CD8-positive, alpha-beta memory T cell (primary cell): ENCODE measurements around the gene TIMELESS. TPM values are rescaled to one million over a fixed set of nuclear protein-coding genes. Genes with fewer than 3 reads are reported as not detected.

Experiments
- CTCF ChIA-PET: fragments of 350-600 bp; sonication (Branson Sonifier 250); formaldehyde crosslinking; loops from one replicate; lab custom pipeline; 2021; ENCODE audit warnings: antibody characterized with exemption; lab: Charles Lee
- POLR2A ChIA-PET: fragments of 350-600 bp; sonication (Branson Sonifier 250); formaldehyde crosslinking; loops from one replicate; lab custom pipeline; 2021; ENCODE audit warnings: antibody characterized with exemption; lab: Charles Lee
- DNase-seq, 5 donors: peaks; one replicate each; pipeline versions ENCODE4 v3.0.0 to v3.0.0-alpha.2; 2020 to 2022; ENCODE audit warnings: mixed read lengths in 1 of 5
- H3K27ac ChIP-seq: one replicate; pipeline ENCODE4 v1.7.0; 2013; ENCODE audit warnings: low read depth, mild to moderate bottlenecking, low read length, moderate library complexity
- H3K27me3 ChIP-seq: 2 replicates; pipeline ENCODE4 v1.7.0; 2013; ENCODE audit warnings: low read length, mild to moderate bottlenecking; ENCODE audit not compliant: insufficient read depth, poor library complexity, severe bottlenecking
- H3K36me3 ChIP-seq: 2 replicates; pipeline ENCODE4 v1.7.0; 2013; ENCODE audit warnings: mild to moderate bottlenecking, low read length, moderate library complexity; ENCODE audit not compliant: insufficient read depth
- H3K4me1 ChIP-seq: 2 replicates; pipeline ENCODE4 v1.7.0; 2013; ENCODE audit warnings: mild to moderate bottlenecking, low read length, moderate library complexity; ENCODE audit not compliant: insufficient read depth
- H3K4me3 ChIP-seq: 2 replicates; pipeline ENCODE4 v1.7.0; 2013; ENCODE audit warnings: mild to moderate bottlenecking, low read length
- H3K9me3 ChIP-seq: 2 replicates; pipeline ENCODE4 v1.7.0; 2013; ENCODE audit warnings: mild to moderate bottlenecking, low read length
- H3K27ac Mint-ChIP-seq, 8 donors: one replicate each; pipeline ENCODE4 v1.8.0; 2020 to 2021; ENCODE audit warnings: mixed read lengths in 8 of 8, mild to moderate bottlenecking in 6 of 8, inconsistent platforms in 3 of 8, moderate library complexity in 3 of 8
- H3K27me3 Mint-ChIP-seq, 2 donors: one replicate each; pipeline ENCODE4 v1.8.0; 2020 to 2021; ENCODE audit warnings: mixed read lengths in 2 of 2, mild to moderate bottlenecking in 1 of 2, moderate library complexity in 1 of 2
- H3K36me3 Mint-ChIP-seq, 3 donors: one replicate each; pipeline ENCODE4 v1.8.0; 2020 to 2021; ENCODE audit warnings: mixed read lengths in 3 of 3, inconsistent platforms in 1 of 3, mild to moderate bottlenecking in 1 of 3
- H3K4me1 Mint-ChIP-seq, 3 donors: one replicate each; pipeline ENCODE4 v1.8.0; 2020 to 2021; ENCODE audit warnings: mixed read lengths in 3 of 3, inconsistent platforms in 1 of 3, mild to moderate bottlenecking in 1 of 3
- H3K4me3 Mint-ChIP-seq, 7 donors: one replicate each; pipeline ENCODE4 v1.8.0; 2020 to 2021; ENCODE audit warnings: mixed read lengths in 7 of 7, mild to moderate bottlenecking in 6 of 7, moderate library complexity in 4 of 7, inconsistent platforms in 2 of 7
- H3K9me3 Mint-ChIP-seq, 5 donors: one replicate each; pipeline ENCODE4 v1.8.0; 2020 to 2022; ENCODE audit warnings: mixed read lengths in 5 of 5, mild to moderate bottlenecking in 3 of 5, moderate library complexity in 2 of 5, inconsistent platforms in 1 of 5
- polyA plus RNA-seq: library from polyadenylated mRNA; unstranded; fragments of 300-500 nt; fragmentation: Illumina TruSeq; gene quantifications from one replicate; pipeline ENCODE4 v1.2.3, GENCODE V29; 2021
- total RNA-seq, 2 experiments: library from RNA; stranded (reverse); gene quantifications; one replicate each; pipeline ENCODE4 v1.2.3, GENCODE V29; 2021

TIMELESS gene
- total and polyA plus RNA-seq, 3 experiments from 2014 or later: 3.9 to 64.1 (median 61.9) TPM

GRCh38 chr12:56490360-56490759 lies 41.1 kb upstream of the TIMELESS start:
- H3K27me3 ChIP-seq: peaks cover 4% of the 10 kb centered on the region
- peaks cover 12 to 20% (median 18%) of the 10 kb centered on the region in 3 donors for H3K4me1 Mint-ChIP-seq
- peaks cover 0 to 3% (median 0%) of the 10 kb centered on the region in 5 donors for H3K9me3 Mint-ChIP-seq
- peak overlapping the region in 1 of 8 donors; percentile 8 for H3K27ac Mint-ChIP-seq
- H3K4me1 ChIP-seq: peaks cover 10% of the 10 kb centered on the region
- no peak overlapping the region for H3K4me3 ChIP-seq
- ChIA-PET CTCF (interaction anchor here (1.3 kb wide), 1 partner anchor 10 kb away, joined by 3 read pairs; no protein-coding TSS in a partner anchor), POLR2A (no interaction called here)
- H3K9me3 ChIP-seq: no peaks in the 10 kb centered on the region
- no peak for DNase-seq
- H3K27me3 Mint-ChIP-seq: peaks cover 12 to 36% of the 10 kb centered on the region in 2 donors
- H3K4me3 Mint-ChIP-seq: peak overlapping the region in 1 of 7 donors; percentile 8
- no peak overlapping the region for H3K27ac ChIP-seq
- peaks cover 0 to 3% (median 0%) of the 10 kb centered on the region in 3 donors for H3K36me3 Mint-ChIP-seq
- H3K36me3 ChIP-seq: no peaks in the 10 kb centered on the region

GRCh38 chr12:56488041-56488955 lies 39.1 kb upstream of the TIMELESS start, which contains the start of gene GLS2:
Gene GLS2, minus strand, starts transcription at chr12:56488161. Its CDS starts 43 bp downstream, at chr12:56488118.
- Histone ChIP-seq H3K4me3 (peak within 1 kb of the TSS; percentile 78), H3K9me3 (no peaks in the 10 kb centered on the region), H3K36me3 (no peaks in the 10 kb centered on the region), H3K27ac (no peak within 1 kb of the TSS), H3K27me3 (peaks cover 4% of the 10 kb centered on the region), H3K4me1 (peaks cover 10% of the 10 kb centered on the region)
- Mint-ChIP-seq H3K4me3 (peak within 1 kb of the TSS; percentile 80 to 95 (median 89)), H3K9me3 (peaks cover 0 to 3% (median 0%) of the 10 kb centered on the region in 5 donors), H3K4me1 (peaks cover 12 to 20% (median 18%) of the 10 kb centered on the region in 3 donors), H3K27me3 (peaks cover 12 to 33% of the 10 kb centered on the region in 2 donors), H3K36me3 (peaks cover 0 to 3% (median 0%) of the 10 kb centered on the region in 3 donors), H3K27ac (peak within 1 kb of the TSS; percentile 2 to 87 (median 72))
- ChIA-PET CTCF (interaction anchor here (0.8 to 1.5 kb wide), 3 partner anchors 8 to 149 kb away, joined by 3 to 8 read pairs (median 5); partner anchors contain the start of gene SPRYD4), POLR2A (interaction anchor here (0.8 to 1.9 kb wide), 3 partner anchors 15 to 266 kb away, joined by 3 to 9 read pairs (median 4); partner anchors contain the start of genes RNF41 and SPRYD4)
- DNase-seq: peak; percentile 51 to 82 (median 76)

- H3K4me1 ChIP-seq: peaks cover 10% of the 10 kb centered on the region
- POLR2A ChIA-PET: interaction anchor here (1.9 kb wide), 1 partner anchor 19 kb away, joined by 9 read pairs; the partner anchor contains the start of gene SPRYD4
- H3K27me3 Mint-ChIP-seq: peaks cover 12 to 31% of the 10 kb centered on the region in 2 donors
- no peak overlapping the region for H3K27ac ChIP-seq
- peak overlapping the region; percentile 78 for H3K4me3 ChIP-seq
- peak overlapping the region in 5 of 8 donors; percentile 55 to 87 (median 81) for H3K27ac Mint-ChIP-seq
- peak overlapping the region; percentile 80 to 95 (median 89) for H3K4me3 Mint-ChIP-seq
- no peaks in the 10 kb centered on the region for H3K9me3 ChIP-seq
- peaks cover 0 to 3% (median 0%) of the 10 kb centered on the region in 5 donors for H3K9me3 Mint-ChIP-seq
- peaks cover 4% of the 10 kb centered on the region for H3K27me3 ChIP-seq
- no peaks in the 10 kb centered on the region for H3K36me3 ChIP-seq
- peaks cover 0 to 3% (median 0%) of the 10 kb centered on the region in 3 donors for H3K36me3 Mint-ChIP-seq
- DNase-seq: peak in 3 of 5 donors; percentile 14 to 54 (median 29)
- H3K4me1 Mint-ChIP-seq: peaks cover 12 to 20% (median 18%) of the 10 kb centered on the region in 3 donors
- CTCF ChIA-PET: interaction anchor here (1.5 kb wide), 1 partner anchor 9 kb away, joined by 5 read pairs; no protein-coding TSS in a partner anchor
These were observed 38.3 kb upstream of the TIMELESS start for GRCh38 chr12:56487448-56488040.

GRCh38 chr12:56486694-56487093 lies 37.5 kb upstream of the TIMELESS start:
- peaks cover 10 to 29% of the 10 kb centered on the region in 2 donors for H3K27me3 Mint-ChIP-seq
- Histone ChIP-seq H3K9me3 (no peaks in the 10 kb centered on the region), H3K27ac (no peak overlapping the region), H3K4me1 (peaks cover 10% of the 10 kb centered on the region), H3K27me3 (peaks cover 4% of the 10 kb centered on the region), H3K36me3 (no peaks in the 10 kb centered on the region), H3K4me3 (no peak overlapping the region)
- H3K9me3 Mint-ChIP-seq: peaks cover 0 to 1% (median 0%) of the 10 kb centered on the region in 5 donors
- H3K4me3 Mint-ChIP-seq: peak overlapping the region; percentile 75 to 95 (median 89)
- POLR2A ChIA-PET: no interaction called here
- peaks cover 0 to 3% (median 0%) of the 10 kb centered on the region in 3 donors for H3K36me3 Mint-ChIP-seq
- H3K4me1 Mint-ChIP-seq: peaks cover 12 to 20% (median 18%) of the 10 kb centered on the region in 3 donors
- peak overlapping the region in 2 of 8 donors; percentile 2 to 17 for H3K27ac Mint-ChIP-seq
- CTCF ChIA-PET: interaction anchor here (0.6 kb wide), 1 partner anchor 118 kb away, joined by 3 read pairs; no protein-coding TSS in a partner anchor
- DNase-seq: no peak

GRCh38 chr12:56484566-56484965 lies 35.3 kb upstream of the TIMELESS start:
- Mint-ChIP-seq H3K27me3 (peaks cover 2 to 9% of the 10 kb centered on the region in 2 donors), H3K4me1 (peaks cover 12 to 20% (median 18%) of the 10 kb centered on the region in 3 donors), H3K9me3 (no peaks in the 10 kb centered on the region), H3K27ac (peak overlapping the region in 1 of 8 donors; percentile 27), H3K4me3 (peak overlapping the region in 1 of 7 donors; percentile 51), H3K36me3 (peaks cover 0 to 3% (median 0%) of the 10 kb centered on the region in 3 donors)
- ChIA-PET POLR2A (interaction anchor here (0.9 kb wide), 1 partner anchor 152 kb away, joined by 3 read pairs; no protein-coding TSS in a partner anchor), CTCF (no interaction called here)
- Histone ChIP-seq H3K9me3 (no peaks in the 10 kb centered on the region), H3K4me3 (no peak overlapping the region), H3K36me3 (no peaks in the 10 kb centered on the region), H3K4me1 (peaks cover 10% of the 10 kb centered on the region), H3K27me3 (no peaks in the 10 kb centered on the region), H3K27ac (no peak overlapping the region)
- DNase-seq: no peak

- H3K36me3 ChIP-seq: no peaks in the 10 kb centered on the region
- Mint-ChIP-seq H3K36me3 (peaks cover 0 to 4% (median 2%) of the 10 kb centered on the region in 3 donors), H3K4me3 (no peak overlapping the region), H3K27me3 (no peaks in the 10 kb centered on the region), H3K9me3 (no peaks in the 10 kb centered on the region), H3K4me1 (no peaks in the 10 kb centered on the region), H3K27ac (no peak overlapping the region)
- ChIA-PET POLR2A (no interaction called here), CTCF (interaction anchor here (1.0 to 1.5 kb wide), 2 partner anchors 11 to 16 kb away, joined by 3 read pairs; no protein-coding TSS in a partner anchor)
- no peaks in the 10 kb centered on the region for H3K9me3 ChIP-seq
- no peak for DNase-seq
- no peaks in the 10 kb centered on the region for H3K27me3 ChIP-seq
- H3K4me3 ChIP-seq: no peak overlapping the region
- H3K27ac ChIP-seq: no peak overlapping the region
- no peaks in the 10 kb centered on the region for H3K4me1 ChIP-seq
These were observed 30.4 kb upstream of the TIMELESS start for GRCh38 chr12:56479625-56480024.

- CTCF ChIA-PET: interaction anchor here (1.1 to 1.5 kb wide), 2 partner anchors 13 to 288 kb away, joined by 3 to 5 read pairs; partner anchors contain the start of gene SMARCC2
- Histone ChIP-seq H3K36me3 (no peaks in the 10 kb centered on the region), H3K9me3 (no peaks in the 10 kb centered on the region), H3K27ac (no peak overlapping the region), H3K27me3 (no peaks in the 10 kb centered on the region), H3K4me3 (no peak overlapping the region), H3K4me1 (no peaks in the 10 kb centered on the region)
- DNase-seq: no peak
- POLR2A ChIA-PET: no interaction called here
- H3K27me3 Mint-ChIP-seq: no peaks in the 10 kb centered on the region
- peaks cover 0 to 12% (median 2%) of the 10 kb centered on the region in 3 donors for H3K36me3 Mint-ChIP-seq
- H3K4me1 Mint-ChIP-seq: peaks cover 0 to 6% (median 0%) of the 10 kb centered on the region in 3 donors
- H3K9me3 Mint-ChIP-seq: no peaks in the 10 kb centered on the region
- no peak overlapping the region for H3K4me3 Mint-ChIP-seq
- peak overlapping the region in 3 of 8 donors; percentile 19 to 55 (median 41) for H3K27ac Mint-ChIP-seq
These were observed 28.4 kb upstream of the TIMELESS start for GRCh38 chr12:56477521-56478225.
